AG10803 (cell line): ENCODE results near the gene DAAM2.
A peak's percentile ranks its signal among the peaks of the same experiment; 100 is the strongest.

Source experiments
- DNase-seq: peaks from one replicate; pipeline ENCODE4 v3.0.0; 2010; ENCODE audit warnings: low read depth
- H3K4me3 ChIP-seq: 2 replicates; pipeline ENCODE4 v1.5.1; 2011; ENCODE audit warnings: mild to moderate bottlenecking, low read length, control low read depth
- CTCF ChIP-seq: conservative IDR thresholded peaks from 2 replicates; pipeline ENCODE4 v1.5.1; 2011; ENCODE audit warnings: mild to moderate bottlenecking, low read length, control low read depth, inconsistent platforms

DAAM2 gene

GRCh38 chr6:39786649-39787048 lies 5.5 kb upstream of the DAAM2 start:
- no peak for TF ChIP-seq CTCF
- H3K4me3 ChIP-seq: no peak overlapping the region
- peak; percentile 62 for DNase-seq

- no peak overlapping the region for H3K4me3 ChIP-seq
- no peak for TF ChIP-seq CTCF
- DNase-seq: no peak
Measured at GRCh38 chr6:39787322-39787721, 4.9 kb upstream of the DAAM2 start.

- no peak for TF ChIP-seq CTCF
- DNase-seq: peak; percentile 63
Measured at GRCh38 chr6:39790772-39791171, 1.4 kb upstream of the DAAM2 start.

GRCh38 chr6:39791311-39791710 lies 865 bp upstream of the DAAM2 start:
- no peak overlapping the region for H3K4me3 ChIP-seq
- peak; percentile 51 for TF ChIP-seq CTCF
- peak; percentile 49 for DNase-seq

More at GRCh38 chr6:39790772-39791171, 1.4 kb upstream of the DAAM2 start:
- H3K4me3 ChIP-seq: no peak overlapping the region

GRCh38 chr6:39792540-39793450 lies 619 bp downstream of the DAAM2 start:
- TF ChIP-seq CTCF: peak; percentile 21

GRCh38 chr6:39793516-39793915 lies 1.3 kb downstream of the DAAM2 start:
- DNase-seq: no peak
- peak overlapping the region; percentile 91 for H3K4me3 ChIP-seq
- no peak for TF ChIP-seq CTCF

More at GRCh38 chr6:39792540-39793450, 619 bp downstream of the DAAM2 start:
- peak; percentile 30 for DNase-seq
- peak overlapping the region; percentile 91 for H3K4me3 ChIP-seq

GRCh38 chr6:39794231-39794630 lies 2.1 kb downstream of the DAAM2 start:
- no peak for DNase-seq
- peak; percentile 50 for TF ChIP-seq CTCF
- peak overlapping the region; percentile 91 for H3K4me3 ChIP-seq
